NCI-H187 treated with DMSO at 0.1 percent for 48 hours (cell line): ENCODE results near the gene UNC93B1.
"Not testable (repeated sequence)": the region's sequence is repeated elsewhere in the genome, so short reads cannot be mapped to it uniquely, and the experiment has no call there.

Experiments
- DNase-seq: peaks from one replicate; lab custom pipeline; 2025; lab: John Stamatoyannopoulos, UW

UNC93B1 gene

DNA sequence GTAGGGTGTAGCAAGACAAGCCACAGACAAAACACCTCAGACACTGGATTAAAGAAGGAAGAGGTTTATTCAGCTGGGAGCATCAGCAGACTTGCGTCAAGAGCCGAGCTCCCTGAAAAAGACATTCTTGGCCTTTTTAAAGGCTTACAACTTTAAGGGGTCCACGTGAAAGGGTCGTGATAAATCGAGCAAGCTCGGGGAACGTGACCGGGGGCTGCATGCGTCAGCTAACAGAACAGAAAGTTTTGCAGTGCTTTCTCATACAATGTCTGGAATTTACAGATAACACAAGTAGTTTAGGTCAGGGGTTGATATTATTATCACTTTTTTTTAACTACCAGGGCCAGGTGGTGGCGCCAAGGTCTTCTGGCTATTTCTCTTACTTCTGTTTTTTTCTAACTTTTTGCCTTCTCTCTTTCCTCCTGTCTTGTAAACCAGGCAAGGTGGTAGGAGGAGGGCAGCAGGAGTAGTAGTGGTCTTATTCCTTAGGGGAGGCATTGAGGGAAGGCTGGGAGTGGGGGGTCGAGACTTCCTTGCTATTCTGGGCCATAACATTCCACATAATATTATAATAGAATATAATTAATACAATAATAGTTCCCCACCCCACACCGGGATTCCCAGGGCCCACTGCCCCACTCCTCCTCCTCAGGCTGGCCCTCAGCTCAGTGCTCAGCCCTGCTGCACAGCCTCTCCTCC lies 5.6 kb upstream of the UNC93B1 start:
- DNase-seq, result no peak

DNA sequence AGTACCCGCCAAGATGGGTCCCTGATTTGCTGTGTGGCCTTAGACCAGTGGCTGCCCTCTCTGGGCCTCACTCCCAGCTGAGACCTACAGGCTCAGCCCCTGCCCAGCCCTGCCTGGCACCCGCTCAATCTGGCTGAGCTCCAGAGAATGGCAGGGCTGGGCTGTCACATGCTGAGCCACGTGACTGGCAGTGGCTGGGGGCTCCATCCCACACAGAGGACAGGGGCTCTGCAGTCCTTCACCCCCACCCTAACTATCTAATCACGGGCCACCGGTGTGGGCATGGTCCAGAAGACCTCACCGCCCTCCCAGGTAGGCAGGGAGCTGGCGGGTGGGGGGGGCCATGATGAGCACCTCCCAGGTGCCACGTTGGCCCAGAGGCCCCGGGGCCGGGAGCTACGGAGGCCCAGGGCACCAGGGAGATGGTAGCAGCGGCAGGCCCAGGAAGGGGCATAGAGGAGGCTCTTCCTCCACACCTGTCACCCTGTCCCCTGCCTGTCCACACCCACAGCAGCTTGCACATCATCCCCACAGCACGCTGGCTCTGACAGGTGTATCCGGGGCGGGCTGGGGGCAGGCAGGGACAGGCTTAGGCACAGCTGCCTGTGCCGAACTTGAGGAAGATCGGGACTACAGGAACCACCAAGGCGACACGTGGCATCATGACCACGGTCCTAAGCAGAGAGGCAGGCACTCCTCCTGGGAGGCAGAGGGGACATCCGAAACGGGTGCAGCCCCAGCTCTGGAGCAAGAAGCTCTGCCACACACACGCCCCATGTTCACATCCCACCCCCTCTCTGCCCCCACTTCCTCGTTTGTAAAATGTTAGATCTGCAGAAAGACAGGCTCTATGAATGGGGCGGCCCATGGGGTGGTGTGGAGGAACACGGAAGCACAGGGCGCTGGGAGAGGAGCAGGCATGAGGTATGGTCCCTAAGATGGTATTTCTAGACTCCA lies 4.8 kb upstream of the UNC93B1 start:
- no peak for DNase-seq

DNA sequence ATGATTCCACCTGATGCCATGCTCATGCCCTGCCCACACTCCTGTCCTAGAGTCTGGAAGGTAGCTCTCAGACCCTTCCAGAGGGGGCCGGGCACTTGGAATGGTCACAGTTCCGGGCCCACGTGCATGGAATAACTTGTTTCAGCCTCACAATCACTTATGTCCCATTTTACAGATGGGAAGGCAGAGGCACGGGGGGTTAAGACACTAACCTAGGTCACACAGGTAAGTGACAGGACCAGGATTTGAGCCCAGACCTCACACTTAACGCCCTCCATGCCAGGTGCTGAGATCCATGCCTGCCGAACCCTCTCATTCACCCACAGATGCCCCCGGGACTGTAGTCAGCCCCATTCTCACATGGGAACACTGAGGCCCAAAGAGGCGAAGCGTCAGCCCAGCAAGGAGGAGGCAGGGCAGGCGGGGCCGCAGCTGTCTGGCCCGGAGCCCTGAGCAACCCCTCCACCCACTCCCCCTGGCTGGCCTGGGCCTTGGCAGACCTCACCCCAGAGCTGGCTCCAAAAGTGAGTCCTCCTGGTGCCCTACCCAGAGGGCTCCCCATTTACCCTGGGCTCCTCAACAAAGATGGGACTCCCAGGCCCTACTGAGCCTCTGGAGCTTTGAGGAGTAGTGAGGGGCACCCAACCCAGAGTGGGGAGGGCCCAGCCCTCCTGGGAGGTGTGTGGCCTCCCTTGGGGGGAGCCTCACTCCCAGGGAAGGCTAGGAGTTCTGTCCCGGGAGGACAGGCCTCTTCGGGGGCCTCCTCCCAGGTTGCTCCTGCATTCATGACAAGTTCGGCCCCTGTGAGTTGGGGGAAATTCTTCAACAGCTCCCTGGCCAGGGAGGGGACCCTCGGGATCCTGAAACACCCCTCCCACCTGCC lies 3.8 kb upstream of the UNC93B1 start:
- no peak for DNase-seq

DNA sequence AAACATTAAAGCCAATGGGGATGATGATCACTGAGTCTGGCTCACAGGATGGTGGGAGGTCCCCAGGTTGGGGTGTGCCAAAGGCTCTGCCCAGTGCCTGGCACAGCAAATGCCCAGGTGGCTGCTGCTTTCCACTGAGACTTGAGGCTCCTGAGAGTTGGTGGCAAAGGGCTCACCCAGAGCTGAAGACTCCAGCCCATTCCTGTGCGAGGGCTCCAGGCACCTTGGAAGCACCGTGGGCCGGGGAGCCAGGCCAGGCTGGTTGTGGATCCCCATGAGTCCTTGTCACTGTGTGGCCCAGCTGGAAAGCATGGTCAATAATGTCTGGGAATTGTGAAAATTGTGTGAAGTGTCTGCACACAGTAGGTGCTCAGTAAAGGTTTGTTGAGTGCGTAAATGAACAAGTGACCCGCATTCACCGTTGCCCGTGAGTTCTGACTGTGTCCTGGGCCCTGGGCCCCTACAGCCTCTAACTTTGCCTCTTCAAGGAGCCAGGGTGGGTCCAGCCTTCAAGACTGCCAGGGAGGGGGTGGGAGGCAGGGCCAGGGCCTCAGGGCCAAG lies 2.8 kb upstream of the UNC93B1 start:
- no peak for DNase-seq

DNA sequence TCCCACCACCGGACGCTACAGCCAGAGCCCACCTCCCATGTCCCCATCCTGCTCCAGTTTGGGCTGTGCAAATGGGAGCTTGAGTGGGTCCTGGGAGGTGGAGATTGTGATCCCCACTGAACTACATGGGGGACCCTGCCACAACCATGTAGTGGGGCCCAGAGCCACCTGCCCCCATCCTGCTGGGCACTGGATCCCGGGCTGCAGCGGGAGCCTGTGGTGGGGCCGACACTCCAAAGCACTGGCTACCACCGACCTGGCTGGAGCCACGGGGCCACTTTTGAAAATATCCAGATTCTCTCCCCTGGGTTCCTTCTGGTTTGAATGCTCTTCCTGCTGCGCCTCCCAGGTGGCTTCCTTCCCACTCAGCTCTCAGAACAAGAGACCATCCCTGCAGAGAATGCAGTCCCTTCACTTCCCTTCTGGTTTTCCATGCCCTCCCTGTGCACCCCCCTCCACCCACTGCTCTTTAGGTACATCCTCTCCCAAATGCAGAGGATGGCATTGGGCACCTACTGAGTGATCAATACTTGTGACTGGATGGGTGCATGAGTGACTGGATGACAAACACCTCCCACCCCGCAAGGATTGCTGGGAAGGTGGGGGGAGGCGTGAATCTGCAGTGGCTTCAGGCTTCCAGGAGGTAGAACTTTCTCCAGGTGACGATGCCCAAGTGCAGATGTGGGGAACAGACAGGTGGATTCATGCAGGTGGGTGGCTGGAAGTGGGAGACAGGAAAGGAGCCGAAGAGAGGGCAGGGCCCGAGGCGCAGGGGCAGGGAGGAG lies 846 bp upstream of the UNC93B1 start:
- no peak for DNase-seq

DNA sequence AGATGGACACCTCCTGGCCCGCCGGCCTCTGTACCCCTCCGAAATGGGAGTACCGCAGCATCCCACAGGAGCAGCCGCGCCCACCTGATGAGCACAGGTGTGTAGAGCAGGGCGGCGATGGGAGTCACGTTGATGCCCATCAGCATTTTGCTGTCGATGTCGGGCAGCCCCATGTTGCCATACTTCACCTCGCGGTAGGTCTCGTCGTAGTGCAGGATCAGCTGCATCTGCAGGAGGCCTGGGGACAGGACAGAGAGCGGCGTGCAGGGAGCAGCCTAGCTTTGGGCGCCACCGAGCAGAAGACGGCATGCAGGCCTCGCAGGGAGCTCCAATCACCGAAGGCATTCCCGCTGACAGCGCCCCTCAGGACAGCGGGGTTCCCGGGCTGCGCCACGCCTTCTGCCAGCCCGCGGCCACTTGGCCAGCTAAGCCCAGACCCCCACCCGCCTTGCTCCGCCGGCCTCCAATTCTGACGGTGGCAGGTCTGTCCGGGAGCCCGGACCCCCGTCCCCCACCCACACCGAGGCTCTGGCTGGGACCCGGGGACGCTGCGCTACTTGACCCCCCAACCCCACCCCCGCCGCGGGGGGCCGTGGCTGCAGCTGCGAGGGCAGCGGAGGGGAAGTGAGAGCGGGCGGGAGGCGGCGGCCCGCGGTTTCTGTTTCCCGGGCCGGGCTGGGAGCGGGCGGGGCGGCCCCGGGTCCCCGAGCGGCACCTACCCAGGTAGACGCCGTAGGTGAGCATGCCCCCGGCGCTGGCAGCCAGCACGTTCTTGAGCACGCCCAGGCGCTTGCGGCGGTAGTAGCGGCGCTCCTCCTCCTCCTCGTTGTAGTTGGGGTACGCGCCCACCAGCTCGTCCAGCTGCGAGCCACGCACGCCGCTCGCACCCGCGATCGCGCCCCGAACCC lies 705 bp downstream of the UNC93B1 start:
- no peak for DNase-seq

DNA sequence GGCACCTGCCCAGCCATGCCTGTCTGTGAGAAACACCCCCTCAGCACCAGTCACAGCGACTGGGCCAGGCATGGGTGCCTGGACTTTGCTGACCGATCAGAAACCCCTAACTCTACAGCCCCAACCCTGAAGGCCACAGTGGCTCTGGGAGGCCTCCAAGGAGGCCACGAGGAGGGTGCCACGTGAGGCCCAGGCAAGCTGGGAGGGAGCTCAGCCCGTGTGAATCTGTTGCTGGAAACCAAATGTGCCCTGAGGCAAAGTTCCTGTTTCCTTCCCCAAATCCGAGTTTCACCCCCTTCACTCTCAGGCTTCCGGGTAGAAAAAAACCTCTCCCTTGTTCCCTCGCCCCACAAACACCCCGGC lies 1.3 kb downstream of the UNC93B1 start:
- DNase-seq, result no peak

DNA sequence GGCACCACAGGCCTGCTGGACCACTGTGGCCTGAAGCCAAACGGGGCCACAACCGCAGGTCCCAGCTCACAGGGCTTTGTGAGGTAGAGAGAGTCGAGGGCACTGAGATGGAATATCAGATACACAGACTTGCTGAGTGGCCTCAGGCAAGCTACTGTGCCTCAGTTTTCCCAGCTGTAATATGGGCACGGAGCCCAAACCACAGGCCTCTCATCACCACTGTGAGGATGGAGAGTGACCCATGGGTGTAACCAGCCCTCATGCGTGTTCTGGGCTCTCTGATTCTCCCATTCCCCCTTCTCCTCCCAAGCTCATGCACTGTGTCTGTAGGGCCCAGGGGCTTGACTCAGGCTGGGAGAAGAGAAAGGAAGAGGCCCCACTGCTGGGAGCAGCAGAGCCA lies 4.2 kb downstream of the UNC93B1 start:
- DNase-seq, result no peak

DNA sequence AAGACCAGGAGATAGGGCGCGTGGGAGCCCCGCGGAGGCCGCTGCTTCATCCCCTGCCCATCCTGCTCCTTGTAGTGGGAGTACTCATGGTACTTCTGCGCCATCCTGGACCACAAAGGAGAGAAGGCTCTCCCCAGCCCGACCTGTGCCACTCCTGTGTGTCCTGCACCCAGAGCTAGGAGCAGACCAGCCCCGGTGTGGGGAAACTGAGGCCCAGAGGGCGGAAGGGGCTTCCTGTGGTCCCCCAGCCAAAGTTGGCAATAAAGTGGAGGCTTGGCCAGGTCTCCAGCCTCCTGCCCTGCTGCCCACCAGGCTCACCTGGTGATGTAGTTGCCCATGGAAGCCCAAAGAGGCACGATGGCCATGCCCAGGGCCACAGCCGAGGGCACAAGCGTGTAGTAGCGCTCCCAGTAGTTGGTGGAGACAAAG lies 4.7 kb downstream of the UNC93B1 start:
- no peak for DNase-seq

DNA sequence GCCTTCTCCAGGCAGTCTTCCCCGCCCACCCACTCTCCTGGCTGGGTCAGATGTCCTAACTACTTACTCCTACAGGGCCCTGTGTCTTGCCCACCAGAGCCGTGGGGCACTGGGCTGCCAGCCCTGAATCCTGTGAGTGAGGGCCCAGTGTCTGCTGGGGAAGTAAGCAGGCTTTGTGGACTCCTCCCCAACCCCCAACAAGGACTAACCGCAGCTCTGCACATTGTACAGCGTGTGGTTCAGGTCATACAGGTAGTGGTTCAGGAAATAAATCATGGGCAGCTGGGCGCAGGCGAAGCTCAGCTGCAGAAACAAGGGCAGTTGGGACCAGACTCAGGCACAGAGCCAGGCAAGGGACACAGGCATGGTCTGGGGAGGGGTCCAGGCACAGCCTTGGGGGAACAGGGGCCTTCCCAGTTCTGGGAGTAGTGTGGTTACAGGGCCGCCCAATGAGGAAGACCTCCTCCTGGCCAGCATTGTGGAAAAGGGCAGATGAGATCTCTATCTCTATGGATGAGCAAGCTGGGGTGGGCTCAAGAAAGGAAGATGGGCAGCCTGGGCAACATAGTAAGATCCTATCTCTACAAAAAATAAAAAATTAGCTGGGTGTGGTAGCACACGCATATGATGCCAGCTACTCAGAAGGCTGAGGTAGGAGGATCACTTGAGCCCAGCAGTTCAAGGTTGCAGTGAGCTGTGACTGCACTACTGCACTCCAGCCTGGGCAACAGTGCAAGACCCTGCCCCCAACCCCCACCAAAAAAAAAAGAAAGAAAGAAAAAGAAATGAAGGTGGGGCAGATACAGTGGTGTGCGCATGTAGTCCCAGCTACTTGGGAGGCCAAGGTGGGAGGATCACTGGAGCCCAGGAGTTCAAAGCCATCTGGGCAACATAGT lies 5.5 kb downstream of the UNC93B1 start:
- DNase-seq, result no peak

DNA sequence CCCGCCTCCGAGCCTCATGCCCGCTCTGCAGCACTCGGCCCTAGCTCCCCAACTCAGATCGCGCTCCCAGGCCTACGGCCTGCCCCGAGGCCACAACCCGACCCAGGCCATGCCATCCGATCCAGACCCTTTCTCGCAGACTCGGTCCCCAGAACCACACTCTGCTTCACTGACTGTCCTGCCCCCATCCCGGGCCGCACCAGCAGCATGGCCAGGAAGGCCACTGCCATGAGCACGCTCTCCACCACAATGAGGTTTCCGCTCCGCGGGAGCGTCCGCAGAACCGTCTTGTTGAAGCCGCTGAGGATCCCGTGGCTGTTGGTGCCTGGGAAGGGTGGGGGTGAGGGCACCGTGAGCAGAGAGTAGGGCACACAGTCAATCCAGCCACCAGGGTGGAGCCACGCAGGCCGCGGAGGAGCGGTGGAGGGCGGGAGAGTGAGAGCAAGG lies 6.4 kb downstream of the UNC93B1 start:
- no peak for DNase-seq

DNA sequence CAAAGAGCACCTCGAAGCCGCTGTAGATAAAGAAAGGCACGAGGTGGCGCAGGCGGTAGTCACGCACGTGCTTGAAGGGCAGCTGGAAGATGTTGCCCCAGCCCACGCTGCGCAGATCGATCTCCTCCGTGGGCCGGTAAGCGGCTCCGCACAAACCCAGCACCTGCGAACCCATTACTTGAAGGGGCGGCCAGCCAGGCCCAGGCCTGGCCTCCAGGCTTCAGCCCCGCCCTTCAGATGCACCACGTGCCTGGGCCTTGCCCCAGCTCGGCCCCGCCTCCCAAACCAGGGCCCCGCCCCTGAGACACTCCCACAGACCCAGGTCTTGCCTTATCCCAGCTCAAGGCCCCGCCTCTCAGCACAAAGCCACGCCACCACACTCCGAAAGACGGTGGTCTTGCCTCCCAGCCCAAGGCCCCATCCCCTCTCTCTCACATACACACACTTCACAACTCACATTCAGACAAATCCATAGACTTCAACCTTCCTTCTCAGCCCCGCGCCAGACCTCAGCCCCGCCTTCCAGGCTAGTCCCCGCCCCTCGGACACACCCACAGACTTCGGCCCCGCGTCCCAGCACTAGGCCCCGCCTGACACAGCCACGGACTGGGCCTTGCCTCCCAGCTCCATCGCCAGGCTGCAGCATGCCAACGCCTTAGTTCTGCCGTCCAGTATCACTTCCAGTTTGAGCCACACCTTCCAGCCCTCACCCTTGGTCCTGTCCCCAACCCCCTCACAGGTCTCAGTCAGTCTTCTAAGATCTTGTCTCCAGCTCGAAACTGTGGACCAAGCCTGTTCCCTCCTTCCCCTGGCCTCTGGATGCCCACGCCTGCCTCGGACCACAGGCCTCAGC lies 7.0 kb downstream of the UNC93B1 start:
- DNase-seq, result no peak

DNA sequence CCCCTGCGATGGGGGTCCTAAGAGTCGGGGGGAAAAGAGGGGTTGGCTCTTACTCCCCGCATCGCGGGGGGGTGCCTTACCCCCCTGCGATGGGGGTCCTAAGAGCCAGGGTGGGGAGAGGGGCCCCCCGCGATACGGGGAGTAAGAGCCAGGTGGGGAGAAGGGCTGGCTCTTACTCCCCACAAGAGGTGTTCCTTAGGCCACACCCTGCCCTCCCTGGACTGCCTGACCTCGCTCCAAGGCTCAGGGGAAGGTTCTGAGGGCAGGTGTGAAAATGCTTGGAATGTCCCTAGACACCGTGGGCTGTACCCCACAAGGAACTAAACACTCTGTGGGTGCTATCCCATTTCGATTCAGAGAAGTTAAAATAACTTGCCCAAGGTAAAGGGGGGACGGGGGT lies 7.8 kb downstream of the UNC93B1 start:
- no peak for DNase-seq

DNA sequence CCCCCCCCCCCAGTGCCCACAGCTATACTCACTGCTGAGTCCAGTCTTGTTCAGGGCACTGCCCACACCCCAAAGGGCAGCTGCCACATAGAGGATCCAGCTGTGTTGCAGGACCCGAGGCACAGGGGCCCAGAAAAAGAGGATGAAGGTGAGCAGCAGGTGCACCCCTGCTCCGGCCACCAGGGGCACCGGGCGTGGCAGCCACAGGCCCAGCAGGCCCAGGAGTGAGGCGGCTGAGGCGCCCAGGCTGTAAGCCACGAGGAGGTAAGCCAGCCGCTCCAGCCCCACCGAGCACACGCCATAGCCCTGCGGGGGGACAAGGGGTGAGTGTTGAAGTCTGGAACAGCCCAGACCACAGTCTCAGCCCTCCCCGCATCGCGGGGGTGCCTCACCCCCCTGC lies 8.3 kb downstream of the UNC93B1 start:
- DNase-seq, result not testable (repeated sequence)

DNA sequence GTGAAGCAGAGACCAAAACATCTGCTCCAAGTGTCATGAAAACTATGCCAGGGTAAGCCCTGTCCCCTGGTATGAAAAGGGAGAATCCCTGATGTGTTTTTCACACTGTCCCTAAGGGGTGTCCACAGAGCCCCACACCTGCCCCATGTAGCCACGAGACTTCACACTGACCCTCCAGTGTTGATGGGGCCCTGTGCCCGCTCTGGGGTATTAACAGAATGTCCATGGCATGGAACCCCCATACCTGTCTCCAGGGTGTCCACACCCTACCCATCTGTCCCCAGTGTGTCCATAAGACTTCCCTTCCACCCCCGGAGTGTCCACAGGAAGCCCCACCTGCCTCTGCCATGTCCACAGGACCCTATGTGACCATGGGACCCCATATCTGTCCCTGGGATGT lies 8.8 kb downstream of the UNC93B1 start:
- DNase-seq, result not testable (repeated sequence)

DNA sequence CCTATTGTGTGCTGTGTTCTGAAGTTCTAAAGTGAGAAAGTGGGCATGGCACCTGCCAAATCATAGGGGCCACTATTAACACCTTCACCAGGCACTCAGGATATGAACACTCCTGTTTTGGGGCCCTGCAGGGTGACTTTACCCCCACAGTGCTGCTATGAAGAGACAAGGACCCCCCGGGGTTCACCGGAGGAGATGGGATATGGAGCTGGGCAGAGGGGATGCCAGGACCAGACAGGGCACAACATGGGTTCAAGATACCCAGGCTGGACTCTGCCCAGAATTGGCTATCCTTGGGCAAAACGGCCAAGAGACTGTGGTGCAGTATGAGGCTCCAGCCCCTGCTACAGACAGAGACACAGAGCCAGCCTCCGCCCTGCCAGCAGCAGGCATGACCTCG lies 9.5 kb downstream of the UNC93B1 start:
- not testable (repeated sequence) for DNase-seq

DNA sequence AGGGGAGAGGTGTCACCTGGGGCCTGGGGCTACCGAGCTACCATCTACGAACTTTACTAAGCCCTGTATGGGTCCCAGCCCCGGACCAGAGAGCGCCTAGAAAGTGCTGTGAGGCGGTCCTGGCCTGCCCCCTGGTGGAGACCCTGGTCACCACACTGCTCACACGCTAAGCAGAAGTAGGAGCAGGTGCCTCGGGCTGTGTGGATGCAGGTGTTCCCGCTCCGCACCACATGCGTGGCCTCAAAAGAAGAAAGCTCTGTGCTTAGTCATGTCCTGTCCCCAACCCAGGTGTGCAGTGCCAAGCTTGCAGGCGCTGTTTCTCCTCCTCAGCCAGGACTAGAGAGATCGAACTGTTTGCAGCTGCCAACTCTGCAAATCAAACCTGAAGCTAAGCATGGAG lies 10.1 kb downstream of the UNC93B1 start:
- DNase-seq, result not testable (repeated sequence)
